Measurements from ENCODE around the gene KRT20.
"Not testable (repeated sequence)": the region's sequence is repeated elsewhere in the genome, so short reads cannot be mapped to it uniquely, and the experiment has no call there.

DNA sequence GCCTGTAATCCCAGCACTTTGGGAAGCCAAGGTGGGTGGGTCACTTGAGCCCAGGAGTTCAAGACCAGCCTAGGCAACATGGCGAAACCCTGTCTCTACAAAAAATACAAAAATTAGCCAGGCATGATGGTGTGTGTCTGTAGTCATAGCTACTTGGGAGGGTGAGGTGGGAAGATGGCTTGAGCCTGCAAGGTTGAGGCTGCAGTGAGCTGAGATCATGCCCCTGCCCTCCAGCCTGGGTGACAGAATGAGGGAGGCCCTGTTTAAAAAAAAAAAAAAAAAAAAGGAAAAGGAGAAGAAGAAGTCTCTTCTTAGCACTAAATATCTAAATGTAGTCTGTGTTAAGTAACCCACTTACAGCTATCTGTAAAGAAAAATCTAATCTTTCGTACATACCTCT lies 32.1 kb upstream of the KRT20 start:
- not testable (repeated sequence) for TF ChIP-seq POLR2A (IDR thresholded peaks at IDR 0.05; ENCODE audit: low read length); RNF2 (IDR thresholded peaks at IDR 0.05; ENCODE audit: borderline replicate concordance, low read depth); EP300 (IDR thresholded peaks at IDR 0.05); RCOR1 (IDR thresholded peaks at IDR 0.05; ENCODE audit: low read depth, low read length); NPAS2 (CRISPR knock-in tag; IDR thresholded peaks at IDR 0.05; ENCODE audit: borderline replicate concordance); NR3C1 (IDR thresholded peaks at IDR 0.05); JUN (IDR thresholded peaks at IDR 0.05); RAD21 (conservative IDR thresholded peaks at IDR 0.05 in 1 of 2, IDR thresholded peaks at IDR 0.05 in 1 of 2); TP53 (CRISPR knock-in tag; IDR thresholded peaks at IDR 0.05)
- TF ChIP-seq, protein P1, sequence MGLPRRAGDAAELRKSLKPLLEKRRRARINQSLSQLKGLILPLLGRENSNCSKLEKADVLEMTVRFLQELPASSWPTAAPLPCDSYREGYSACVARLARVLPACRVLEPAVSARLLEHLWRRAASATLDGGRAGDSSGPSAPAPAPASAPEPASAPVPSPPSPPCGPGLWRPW (IDR thresholded peaks at IDR 0.05) = not testable (repeated sequence)
- TF ChIP-seq, protein P2, sequence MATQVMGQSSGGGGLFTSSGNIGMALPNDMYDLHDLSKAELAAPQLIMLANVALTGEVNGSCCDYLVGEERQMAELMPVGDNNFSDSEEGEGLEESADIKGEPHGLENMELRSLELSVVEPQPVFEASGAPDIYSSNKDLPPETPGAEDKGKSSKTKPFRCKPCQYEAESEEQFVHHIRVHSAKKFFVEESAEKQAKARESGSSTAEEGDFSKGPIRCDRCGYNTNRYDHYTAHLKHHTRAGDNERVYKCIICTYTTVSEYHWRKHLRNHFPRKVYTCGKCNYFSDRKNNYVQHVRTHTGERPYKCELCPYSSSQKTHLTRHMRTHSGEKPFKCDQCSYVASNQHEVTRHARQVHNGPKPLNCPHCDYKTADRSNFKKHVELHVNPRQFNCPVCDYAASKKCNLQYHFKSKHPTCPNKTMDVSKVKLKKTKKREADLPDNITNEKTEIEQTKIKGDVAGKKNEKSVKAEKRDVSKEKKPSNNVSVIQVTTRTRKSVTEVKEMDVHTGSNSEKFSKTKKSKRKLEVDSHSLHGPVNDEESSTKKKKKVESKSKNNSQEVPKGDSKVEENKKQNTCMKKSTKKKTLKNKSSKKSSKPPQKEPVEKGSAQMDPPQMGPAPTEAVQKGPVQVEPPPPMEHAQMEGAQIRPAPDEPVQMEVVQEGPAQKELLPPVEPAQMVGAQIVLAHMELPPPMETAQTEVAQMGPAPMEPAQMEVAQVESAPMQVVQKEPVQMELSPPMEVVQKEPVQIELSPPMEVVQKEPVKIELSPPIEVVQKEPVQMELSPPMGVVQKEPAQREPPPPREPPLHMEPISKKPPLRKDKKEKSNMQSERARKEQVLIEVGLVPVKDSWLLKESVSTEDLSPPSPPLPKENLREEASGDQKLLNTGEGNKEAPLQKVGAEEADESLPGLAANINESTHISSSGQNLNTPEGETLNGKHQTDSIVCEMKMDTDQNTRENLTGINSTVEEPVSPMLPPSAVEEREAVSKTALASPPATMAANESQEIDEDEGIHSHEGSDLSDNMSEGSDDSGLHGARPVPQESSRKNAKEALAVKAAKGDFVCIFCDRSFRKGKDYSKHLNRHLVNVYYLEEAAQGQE (IDR thresholded peaks at IDR 0.05) = not testable (repeated sequence)
- TF ChIP-seq, protein P3, sequence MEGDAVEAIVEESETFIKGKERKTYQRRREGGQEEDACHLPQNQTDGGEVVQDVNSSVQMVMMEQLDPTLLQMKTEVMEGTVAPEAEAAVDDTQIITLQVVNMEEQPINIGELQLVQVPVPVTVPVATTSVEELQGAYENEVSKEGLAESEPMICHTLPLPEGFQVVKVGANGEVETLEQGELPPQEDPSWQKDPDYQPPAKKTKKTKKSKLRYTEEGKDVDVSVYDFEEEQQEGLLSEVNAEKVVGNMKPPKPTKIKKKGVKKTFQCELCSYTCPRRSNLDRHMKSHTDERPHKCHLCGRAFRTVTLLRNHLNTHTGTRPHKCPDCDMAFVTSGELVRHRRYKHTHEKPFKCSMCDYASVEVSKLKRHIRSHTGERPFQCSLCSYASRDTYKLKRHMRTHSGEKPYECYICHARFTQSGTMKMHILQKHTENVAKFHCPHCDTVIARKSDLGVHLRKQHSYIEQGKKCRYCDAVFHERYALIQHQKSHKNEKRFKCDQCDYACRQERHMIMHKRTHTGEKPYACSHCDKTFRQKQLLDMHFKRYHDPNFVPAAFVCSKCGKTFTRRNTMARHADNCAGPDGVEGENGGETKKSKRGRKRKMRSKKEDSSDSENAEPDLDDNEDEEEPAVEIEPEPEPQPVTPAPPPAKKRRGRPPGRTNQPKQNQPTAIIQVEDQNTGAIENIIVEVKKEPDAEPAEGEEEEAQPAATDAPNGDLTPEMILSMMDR (IDR thresholded peaks at IDR 0.05) = not testable (repeated sequence)
- TF ChIP-seq, protein P4, sequence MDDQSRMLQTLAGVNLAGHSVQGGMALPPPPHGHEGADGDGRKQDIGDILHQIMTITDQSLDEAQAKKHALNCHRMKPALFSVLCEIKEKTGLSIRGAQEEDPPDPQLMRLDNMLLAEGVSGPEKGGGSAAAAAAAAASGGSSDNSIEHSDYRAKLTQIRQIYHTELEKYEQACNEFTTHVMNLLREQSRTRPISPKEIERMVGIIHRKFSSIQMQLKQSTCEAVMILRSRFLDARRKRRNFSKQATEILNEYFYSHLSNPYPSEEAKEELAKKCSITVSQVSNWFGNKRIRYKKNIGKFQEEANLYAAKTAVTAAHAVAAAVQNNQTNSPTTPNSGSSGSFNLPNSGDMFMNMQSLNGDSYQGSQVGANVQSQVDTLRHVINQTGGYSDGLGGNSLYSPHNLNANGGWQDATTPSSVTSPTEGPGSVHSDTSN (IDR thresholded peaks at IDR 0.05) = not testable (repeated sequence)
